Left lung (tissue), 10 donors: ENCODE results near the gene ATL1. TPM values are rescaled to one million over a fixed set of nuclear protein-coding genes. Genes with fewer than 3 reads are reported as not detected.

Source experiments
- ATAC-seq: fragments of 200-7000 bp; cut with Tn5 transposase; one replicate; pipeline ENCODE4 v1.9.1; 2020; ENCODE audit warnings: moderate library complexity
- DNase-seq, 4 donors: peaks; one replicate each; pipeline ENCODE4 v3.0.0-alpha.2; 2013 to 2020
- H3K27ac ChIP-seq, 2 donors: fragments of 200-600 bp; sonication (generic) in 1 of 2; one replicate each; pipeline versions ENCODE4 v1.5.0 to v1.8.0; 2020 to 2021
- H3K27me3 ChIP-seq, 2 donors: fragments of 200-600 bp; sonication (generic) in 1 of 2; one replicate each; pipeline versions ENCODE4 v1.5.0 to v1.8.0; 2020 to 2021
- H3K36me3 ChIP-seq, 2 donors: fragments of 200-600 bp; sonication (generic) in 1 of 2; one replicate each; pipeline versions ENCODE4 v1.5.0 to v1.8.0; 2020 to 2021
- H3K4me1 ChIP-seq, 2 donors: fragments of 200-600 bp; one replicate each; pipeline ENCODE4 v1.8.0; 2021
- H3K4me3 ChIP-seq, 2 donors: fragments of 200-600 bp; sonication (generic) in 1 of 2; one replicate each; pipeline versions ENCODE4 v1.5.0 to v1.8.0; 2020 to 2021; ENCODE audit warnings: mild to moderate bottlenecking in 1 of 2
- H3K9me3 ChIP-seq, 2 donors: fragments of 200-600 bp; sonication (generic) in 1 of 2; one replicate each; pipeline versions ENCODE4 v1.5.0 to v1.8.0; 2020 to 2021
- CTCF ChIP-seq, 2 donors: fragments of 200-600 bp; sonication (generic) in 1 of 2; IDR thresholded peaks; one replicate each; pipeline versions ENCODE4 v1.5.0 to v1.8.0; 2021; ENCODE audit warnings: antibody characterized with exemption in 2 of 2
- intact Hi-C, 2 donors: fragments of 100-400 bp; cut with DNase I; formaldehyde crosslinking; loops; one replicate each; pipeline versions ENCODE4 v1.11.2 to v1.14.2; 2022
- polyA plus RNA-seq, 6 donors: library from polyadenylated mRNA; unstranded; fragments of 120-200 nt; gene quantifications; one replicate each; pipeline ENCODE4 v1.2.1, GENCODE V29; 2013; ENCODE audit not compliant: insufficient read length in 6 of 6
- total RNA-seq, 2 donors: library from RNA; stranded (reverse); fragmentation: NEBNext Ultra II Directional; extraction: Animal tissue kit (Norgen Biotek cat#: 25700); gene quantifications; one replicate each; pipeline ENCODE4 v1.2.1, GENCODE V29; 2021
- donor health status: DM: no; HTN: yes; CAD: no.
- donor health status: DM: no; HTN: no; CAD: no.

Gene ATL1
- total and polyA plus RNA-seq, 8 donors, result 5.4 to 10.8 (median 7.7) TPM

GRCh38 chr14:50560931-50561285, 963 bp downstream of the ATL1 start:
- no peaks in the 10 kb centered on the region for H3K36me3 ChIP-seq
- ATAC-seq, result peak; percentile 93
- H3K4me3 ChIP-seq, result peak overlapping the region; percentile 75 to 79
- DNase-seq, result peak; percentile 62 to 94 (median 85)
- peaks cover 7 to 20% of the 10 kb centered on the region in 2 donors for H3K4me1 ChIP-seq
- intact Hi-C loops, result no loop called here
- H3K27ac ChIP-seq, result peak overlapping the region; percentile 86 to 96
- peaks cover 0 to 18% of the 10 kb centered on the region in 2 donors for H3K27me3 ChIP-seq
- H3K9me3 ChIP-seq, result no peaks in the 10 kb centered on the region
- no peak for TF ChIP-seq CTCF (IDR thresholded peaks at IDR 0.05)

GRCh38 chr14:50562841-50563240, 2.9 kb downstream of the ATL1 start:
- ATAC-seq (no peak), DNase-seq (no peak)
- Histone ChIP-seq H3K27ac (no peak overlapping the region), H3K9me3 (no peaks in the 10 kb centered on the region), H3K36me3 (no peaks in the 10 kb centered on the region), H3K4me3 (no peak overlapping the region), H3K27me3 (peaks cover 0 to 18% of the 10 kb centered on the region in 2 donors), H3K4me1 (peaks cover 7 to 20% of the 10 kb centered on the region in 2 donors)
- TF ChIP-seq CTCF (IDR thresholded peaks at IDR 0.05), result no peak
- intact Hi-C loops, result no loop called here

GRCh38 chr14:50569714-50570274, 9.8 kb downstream of the ATL1 start:
- DNase-seq, result no peak
- intact Hi-C loops, result no loop called here
- H3K9me3 ChIP-seq, result peaks cover 0 to 29% of the 10 kb centered on the region in 2 donors
- H3K27me3 ChIP-seq, result no peaks in the 10 kb centered on the region
- TF ChIP-seq CTCF (IDR thresholded peaks at IDR 0.05), result no peak
- no peaks in the 10 kb centered on the region for H3K4me1 ChIP-seq
- no peak for ATAC-seq
- H3K4me3 ChIP-seq, result no peak overlapping the region
- no peak overlapping the region for H3K27ac ChIP-seq
- H3K36me3 ChIP-seq, result no peaks in the 10 kb centered on the region

GRCh38 chr14:50573862-50574261, 13.9 kb downstream of the ATL1 start:
- intact Hi-C loops, result no loop called here
- H3K9me3 ChIP-seq, result peaks cover 0 to 27% of the 10 kb centered on the region in 2 donors
- H3K27ac ChIP-seq, result no peak overlapping the region
- DNase-seq (no peak), ATAC-seq (no peak)
- no peak overlapping the region for H3K4me3 ChIP-seq
- H3K4me1 ChIP-seq, result no peaks in the 10 kb centered on the region
- no peaks in the 10 kb centered on the region for H3K36me3 ChIP-seq
- TF ChIP-seq CTCF (IDR thresholded peaks at IDR 0.05), result no peak
- H3K27me3 ChIP-seq, result no peaks in the 10 kb centered on the region

- peaks cover 0 to 8% of the 10 kb centered on the region in 2 donors for H3K9me3 ChIP-seq
- no peak for TF ChIP-seq CTCF (IDR thresholded peaks at IDR 0.05)
- intact Hi-C loops, result no loop called here
- DNase-seq (no peak), ATAC-seq (no peak)
- H3K4me1 ChIP-seq, result no peaks in the 10 kb centered on the region
- no peak overlapping the region for H3K27ac ChIP-seq
- H3K36me3 ChIP-seq, result no peaks in the 10 kb centered on the region
- no peaks in the 10 kb centered on the region for H3K27me3 ChIP-seq
- no peak overlapping the region for H3K4me3 ChIP-seq
Observed at GRCh38 chr14:50575769-50576168, 15.8 kb downstream of the ATL1 start.
